Measurements from ENCODE around the gene LMO7.

LMO7 gene

DNA sequence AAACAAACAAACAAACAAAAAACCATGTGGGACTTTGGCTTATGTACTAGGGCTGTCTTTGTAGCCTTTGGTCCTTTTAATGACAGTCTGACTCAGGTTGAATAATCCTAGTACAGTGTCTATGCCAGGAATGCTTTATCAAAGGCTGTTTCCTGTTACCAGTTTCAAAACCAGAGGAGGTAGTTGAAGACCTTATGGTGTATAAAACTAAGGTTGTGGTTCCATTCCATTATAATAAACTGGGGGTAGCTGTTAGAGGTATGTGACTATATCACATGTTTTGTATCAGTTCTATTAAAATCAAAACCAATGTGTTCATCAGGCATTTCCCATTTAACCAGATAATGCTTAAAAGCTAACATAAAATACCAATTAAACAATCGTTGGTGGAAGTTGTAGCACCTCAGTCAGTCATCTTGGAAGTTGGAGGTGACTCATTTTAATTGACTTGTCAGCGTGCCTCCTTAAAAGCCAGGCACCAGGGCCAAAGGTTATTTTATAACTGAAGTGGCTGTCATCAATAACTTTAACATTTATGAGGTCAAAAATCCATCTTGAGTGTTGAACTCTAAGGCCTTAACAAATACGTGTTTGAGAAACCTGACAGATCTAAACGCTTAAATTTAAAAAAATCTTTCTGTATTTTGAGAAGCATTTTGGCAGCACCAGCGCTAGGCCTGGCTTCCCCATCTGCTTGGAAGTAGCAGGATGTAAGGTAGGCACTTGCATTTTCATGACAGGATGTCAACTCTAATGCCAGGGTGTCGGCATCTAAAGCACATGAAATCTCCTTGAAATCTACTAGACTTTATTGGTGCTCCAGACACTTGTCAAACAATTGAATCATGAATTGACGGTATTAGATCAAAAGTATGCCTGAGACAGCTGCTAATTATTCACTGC is 162.5 kb downstream of the LMO7 start:
- H2AFZ ChIP-seq (ENCODE audit: low read length) = no peak overlapping the region
- peaks cover 51% of the 10 kb centered on the region; the same call in 1 of the 2 replicates for H3K36me3 ChIP-seq (ENCODE audit: insufficient read depth, low read length)
- peaks cover 10% of the 10 kb centered on the region for H3K4me1 ChIP-seq (ENCODE audit: insufficient read depth, low read length, severe bottlenecking)
- no peaks in the 10 kb centered on the region for H4K20me1 ChIP-seq (ENCODE audit: insufficient read depth, low read length)
- H3K9me3 ChIP-seq (ENCODE audit: low read length) = 0 out of 2 replicates have a peak, but pooled peaks cover 4% of the 10 kb centered on the region
- H3K4me3 ChIP-seq (ENCODE audit: low read depth, low read length, poor library complexity, severe bottlenecking) = no peak overlapping the region
- H3K9me2 ChIP-seq (ENCODE audit: low read depth, low read length) = no peaks in the 10 kb centered on the region
- H3K27me3 ChIP-seq (ENCODE audit: insufficient read depth, low read length) = no peaks in the 10 kb centered on the region
- TF ChIP-seq EZH2 (IDR thresholded peaks at IDR 0.05; ENCODE audit: borderline replicate concordance, low read length) = no peak
- H3K9ac ChIP-seq (ENCODE audit: low read length) = no peak overlapping the region
- H3F3A ChIP-seq (ENCODE audit: insufficient read depth, low read length) = no peaks in the 10 kb centered on the region
- H3K4me2 ChIP-seq (ENCODE audit: low read length) = no peak overlapping the region
- H3K27ac ChIP-seq (ENCODE audit: low read depth, low read length, poor library complexity, severe bottlenecking) = no peak overlapping the region
- no peaks in the 10 kb centered on the region for H3K79me2 ChIP-seq (ENCODE audit: insufficient read depth, low read length)

DNA sequence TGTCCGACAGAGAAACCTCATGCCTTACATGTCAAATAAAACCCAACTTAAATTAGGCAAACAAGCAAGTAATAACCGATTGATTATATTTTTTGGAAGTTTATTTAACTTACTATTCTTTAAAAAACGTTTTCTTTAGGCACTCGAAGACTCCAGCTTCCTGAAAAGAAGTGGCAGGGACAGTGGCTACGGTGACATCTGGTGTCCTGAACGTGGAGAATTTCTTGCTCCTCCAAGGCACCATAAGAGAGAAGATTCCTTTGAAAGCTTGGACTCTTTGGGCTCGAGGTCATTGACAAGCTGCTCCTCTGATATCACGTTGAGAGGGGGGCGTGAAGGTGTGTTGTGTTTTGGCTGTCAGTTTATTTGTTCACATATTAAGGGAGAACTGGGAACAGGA is 164.4 kb downstream of the LMO7 start:
- Histone ChIP-seq H3K9me2 (ENCODE audit: low read depth, low read length) (no peaks in the 10 kb centered on the region), H3K4me2 (ENCODE audit: low read length) (no peak overlapping the region), H3K4me3 (ENCODE audit: low read depth, low read length, poor library complexity, severe bottlenecking) (no peak overlapping the region), H3K4me1 (ENCODE audit: insufficient read depth, low read length, severe bottlenecking) (peaks cover 10% of the 10 kb centered on the region), H3K79me2 (ENCODE audit: insufficient read depth, low read length) (no peaks in the 10 kb centered on the region), H3K27ac (ENCODE audit: low read depth, low read length, poor library complexity, severe bottlenecking) (no peak overlapping the region), H3K9ac (ENCODE audit: low read length) (no peak overlapping the region), H2AFZ (ENCODE audit: low read length) (no peak overlapping the region), H3K36me3 (ENCODE audit: insufficient read depth, low read length) (peaks cover 69% of the 10 kb centered on the region; the same call in 1 of the 2 replicates), H3K27me3 (ENCODE audit: insufficient read depth, low read length) (no peaks in the 10 kb centered on the region), H3F3A (ENCODE audit: insufficient read depth, low read length) (no peaks in the 10 kb centered on the region), H3K9me3 (ENCODE audit: low read length) (no peaks in the 10 kb centered on the region), H4K20me1 (ENCODE audit: insufficient read depth, low read length) (no peaks in the 10 kb centered on the region)
- no peak for TF ChIP-seq EZH2 (IDR thresholded peaks at IDR 0.05; ENCODE audit: borderline replicate concordance, low read length)
- TF ChIP-seq, protein P1, sequence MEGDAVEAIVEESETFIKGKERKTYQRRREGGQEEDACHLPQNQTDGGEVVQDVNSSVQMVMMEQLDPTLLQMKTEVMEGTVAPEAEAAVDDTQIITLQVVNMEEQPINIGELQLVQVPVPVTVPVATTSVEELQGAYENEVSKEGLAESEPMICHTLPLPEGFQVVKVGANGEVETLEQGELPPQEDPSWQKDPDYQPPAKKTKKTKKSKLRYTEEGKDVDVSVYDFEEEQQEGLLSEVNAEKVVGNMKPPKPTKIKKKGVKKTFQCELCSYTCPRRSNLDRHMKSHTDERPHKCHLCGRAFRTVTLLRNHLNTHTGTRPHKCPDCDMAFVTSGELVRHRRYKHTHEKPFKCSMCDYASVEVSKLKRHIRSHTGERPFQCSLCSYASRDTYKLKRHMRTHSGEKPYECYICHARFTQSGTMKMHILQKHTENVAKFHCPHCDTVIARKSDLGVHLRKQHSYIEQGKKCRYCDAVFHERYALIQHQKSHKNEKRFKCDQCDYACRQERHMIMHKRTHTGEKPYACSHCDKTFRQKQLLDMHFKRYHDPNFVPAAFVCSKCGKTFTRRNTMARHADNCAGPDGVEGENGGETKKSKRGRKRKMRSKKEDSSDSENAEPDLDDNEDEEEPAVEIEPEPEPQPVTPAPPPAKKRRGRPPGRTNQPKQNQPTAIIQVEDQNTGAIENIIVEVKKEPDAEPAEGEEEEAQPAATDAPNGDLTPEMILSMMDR (IDR thresholded peaks at IDR 0.05; ENCODE audit: low read length) = 0 out of 2 replicates have a peak, but pooled peaks have one; percentile 7

DNA sequence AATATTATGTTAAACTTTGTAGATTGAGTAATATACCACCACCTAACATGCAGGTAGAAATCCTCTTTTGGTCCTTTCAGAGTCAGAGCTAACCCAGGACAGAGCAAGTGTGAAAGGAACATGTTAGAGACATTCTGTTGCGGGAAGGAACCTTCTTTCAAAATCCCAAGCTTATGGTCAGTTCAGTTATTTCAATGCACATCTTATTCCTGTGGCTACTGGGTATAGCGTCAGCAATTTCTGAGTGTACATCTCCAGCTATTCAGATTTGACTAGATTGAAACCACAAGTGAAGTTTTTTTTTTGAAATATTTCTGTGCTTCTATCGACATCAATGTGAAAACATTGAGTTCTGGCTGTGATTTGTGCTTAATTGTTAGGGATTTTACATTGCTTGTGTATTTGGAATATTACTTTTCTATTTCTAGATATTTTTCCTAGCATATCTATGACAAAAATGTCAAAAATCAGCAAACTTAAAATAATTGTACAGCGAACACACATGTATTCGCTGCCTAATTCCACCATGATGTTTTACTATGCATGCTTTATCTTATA is 165.3 kb downstream of the LMO7 start:
- TF ChIP-seq EZH2 (IDR thresholded peaks at IDR 0.05; ENCODE audit: borderline replicate concordance, low read length) = no peak
- TF ChIP-seq, protein P1 (IDR thresholded peaks at IDR 0.05; ENCODE audit: low read length) = no peak
- no peaks in the 10 kb centered on the region for H3K79me2 ChIP-seq (ENCODE audit: insufficient read depth, low read length)
- H3K4me3 ChIP-seq (ENCODE audit: low read depth, low read length, poor library complexity, severe bottlenecking) = no peak overlapping the region
- H3K36me3 ChIP-seq (ENCODE audit: insufficient read depth, low read length) = peaks cover 72% of the 10 kb centered on the region; the same call in 1 of the 2 replicates
- H3K4me2 ChIP-seq (ENCODE audit: low read length) = no peak overlapping the region
- no peak overlapping the region for H3K27ac ChIP-seq (ENCODE audit: low read depth, low read length, poor library complexity, severe bottlenecking)
- no peaks in the 10 kb centered on the region for H3K27me3 ChIP-seq (ENCODE audit: insufficient read depth, low read length)
- no peaks in the 10 kb centered on the region for H3K9me2 ChIP-seq (ENCODE audit: low read depth, low read length)
- peaks cover 10% of the 10 kb centered on the region for H3K4me1 ChIP-seq (ENCODE audit: insufficient read depth, low read length, severe bottlenecking)
- no peak overlapping the region for H3K9ac ChIP-seq (ENCODE audit: low read length)
- H3K9me3 ChIP-seq (ENCODE audit: low read length) = no peaks in the 10 kb centered on the region
- H3F3A ChIP-seq (ENCODE audit: insufficient read depth, low read length) = no peaks in the 10 kb centered on the region
- H2AFZ ChIP-seq (ENCODE audit: low read length) = no peak overlapping the region
- no peaks in the 10 kb centered on the region for H4K20me1 ChIP-seq (ENCODE audit: insufficient read depth, low read length)
